ENCODE measurements around the gene DSG3.

GRCh38 chr18:31526374-31526773 lies 78.8 kb downstream of the DSG3 start:
- no peak for TF ChIP-seq CTCF (conservative IDR thresholded peaks at IDR 0.05; ENCODE audit: low read length)
- no peak for TF ChIP-seq EZH2phosphoT487 (IDR thresholded peaks at IDR 0.05; ENCODE audit: borderline replicate concordance)

Data from Loucy (cell line).